HEK293T (cell line): ENCODE data around the gene GINS1.
A peak's percentile ranks its signal among the peaks of the same experiment; 100 is the strongest.
"Not testable (repeated sequence)": the region's sequence is repeated elsewhere in the genome, so short reads cannot be mapped to it uniquely, and the experiment has no call there.

Source experiments
- CTCF ChIA-PET: fragments of 350-600 bp; formaldehyde crosslinking; extraction: SDS; loops from one replicate; lab custom pipeline; 2021; ENCODE audit warnings: antibody characterized with exemption, inconsistent platforms; lab: Yijun Ruan, JAX
- POLR2A ChIA-PET: fragments of 350-600 bp; formaldehyde crosslinking; extraction: SDS; loops from one replicate; lab custom pipeline; 2020; ENCODE audit warnings: antibody characterized with exemption, inconsistent platforms; lab: Yijun Ruan, JAX
- DNase-seq: peaks from one replicate; pipeline ENCODE4 v3.0.0; 2012; ENCODE audit warnings: mixed read lengths; ENCODE audit errors: extremely low spot score
- ARNT ChIP-seq: fragments of 450-650 bp; IDR thresholded peaks from 2 replicates; pipeline ENCODE4 v1.6.1; 2017; ENCODE audit warnings: mild to moderate bottlenecking
- BHLHE40 ChIP-seq: fragments of 450-650 bp; IDR thresholded peaks from 2 replicates; pipeline ENCODE4 v1.6.1; 2016; ENCODE audit warnings: mild to moderate bottlenecking, moderate library complexity, borderline replicate concordance
- CTBP1 ChIP-seq: fragments of 450-650 bp; IDR thresholded peaks from 2 replicates; pipeline ENCODE4 v1.6.1; 2016; ENCODE audit warnings: borderline replicate concordance
- ELF4 ChIP-seq: fragments of 450-650 bp; IDR thresholded peaks from 2 replicates; pipeline ENCODE4 v1.6.1; 2017; ENCODE audit warnings: antibody characterized with exemption
- FOXA1 ChIP-seq: fragments of 450-650 bp; IDR thresholded peaks from 2 replicates; pipeline ENCODE4 v1.6.1; 2016; ENCODE audit warnings: mild to moderate bottlenecking
- FOXK2 ChIP-seq: fragments of 450-650 bp; IDR thresholded peaks from 2 replicates; pipeline ENCODE4 v1.6.1; 2016; ENCODE audit warnings: mild to moderate bottlenecking
- FOXM1 ChIP-seq: fragments of 450-650 bp; IDR thresholded peaks from 2 replicates; pipeline ENCODE4 v1.6.1; 2017; ENCODE audit warnings: mild to moderate bottlenecking, borderline replicate concordance
- HDGF ChIP-seq: fragments of 450-650 bp; IDR thresholded peaks from 2 replicates; pipeline ENCODE4 v1.6.1; 2017; ENCODE audit warnings: antibody characterized with exemption, borderline replicate concordance
- L3MBTL2 ChIP-seq: fragments of 450-650 bp; conservative IDR thresholded peaks from 2 replicates; pipeline ENCODE4 v1.6.1; 2016; ENCODE audit warnings: mild to moderate bottlenecking
- LEF1 ChIP-seq: fragments of 450-650 bp; IDR thresholded peaks from 2 replicates; pipeline ENCODE4 v1.6.1; 2017; ENCODE audit warnings: mild to moderate bottlenecking, borderline replicate concordance
- NFRKB ChIP-seq: fragments of 450-650 bp; IDR thresholded peaks from 2 replicates; pipeline ENCODE4 v1.6.1; 2016; ENCODE audit warnings: mild to moderate bottlenecking, moderate library complexity
- PKNOX1 ChIP-seq: fragments of 450-650 bp; IDR thresholded peaks from 2 replicates; pipeline ENCODE4 v1.6.1; 2016
- SP1 ChIP-seq: fragments of 450-650 bp; IDR thresholded peaks from 2 replicates; pipeline ENCODE4 v1.6.1; 2017
- SUZ12 ChIP-seq: fragments of 450-650 bp; IDR thresholded peaks from 2 replicates; pipeline ENCODE4 v1.6.1; 2016; ENCODE audit warnings: mild to moderate bottlenecking
- TARDBP ChIP-seq: fragments of 450-650 bp; IDR thresholded peaks from 2 replicates; pipeline ENCODE4 v1.6.1; 2016
- ZNF384 ChIP-seq: fragments of 450-650 bp; IDR thresholded peaks from 2 replicates; pipeline ENCODE4 v1.6.1; 2016

The GINS1 gene

GRCh38 chr20:25398376-25399036, 9.0 kb upstream of the GINS1 start:
- TF ChIP-seq NFRKB (no peak), TARDBP (no peak), L3MBTL2 (no peak), FOXK2 (no peak), SP1 (no peak), FOXM1 (no peak), PKNOX1 (no peak), LEF1 (no peak), SUZ12 (no peak), BHLHE40 (no peak), FOXA1 (no peak), ZNF384 (no peak), CTBP1 (no peak)
- no peak for DNase-seq
- CTCF ChIA-PET, result interaction anchor here (0.6 to 3.0 kb wide), 13 partner anchors 9 to 147 kb away, joined by 3 to 23 read pairs (median 4); partner anchors contain the start of gene GINS1
- POLR2A ChIA-PET, result interaction anchor here (0.9 to 3.2 kb wide), 3 partner anchors 9 to 105 kb away, joined by 3 to 26 read pairs (median 5); partner anchors contain the start of gene GINS1

DNA sequence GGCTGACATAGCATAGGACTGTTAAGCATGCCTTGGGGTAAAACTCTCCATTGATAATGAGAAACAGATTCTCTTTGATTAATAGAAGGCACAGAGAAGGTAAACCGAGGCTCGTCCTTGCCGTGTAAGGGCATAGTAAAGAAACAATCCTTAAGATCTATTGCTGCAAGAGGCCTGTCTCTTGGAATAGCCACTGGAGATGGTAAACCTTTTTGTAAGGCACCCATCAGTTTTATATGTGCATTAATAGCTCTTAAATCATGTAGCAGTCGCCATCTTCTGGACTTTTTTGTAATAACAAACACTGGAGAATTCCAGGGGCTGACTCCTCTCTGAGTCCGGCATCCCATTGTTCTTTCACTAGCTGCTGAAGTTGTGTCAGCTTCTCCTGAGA, 8.4 kb upstream of the GINS1 start:
- DNase-seq, result peak; percentile 53
- TF ChIP-seq LEF1 (no peak), SUZ12 (no peak), PKNOX1 (peak; percentile 29; the same call in 1 of the 2 replicates)
- POLR2A ChIA-PET, result interaction anchor here (0.9 to 3.2 kb wide), 3 partner anchors 9 to 106 kb away, joined by 3 to 26 read pairs (median 5); partner anchors contain the start of gene GINS1
- CTCF ChIA-PET, result interaction anchor here (0.6 to 3.0 kb wide), 13 partner anchors 9 to 148 kb away, joined by 3 to 23 read pairs (median 4); partner anchors contain the start of gene GINS1

GRCh38 chr20:25400291-25400732, 7.2 kb upstream of the GINS1 start:
- CTCF ChIA-PET, result interaction anchor here (1.0 to 2.5 kb wide), 2 partner anchors 47 to 64 kb away, joined by 4 to 14 read pairs; no protein-coding TSS in a partner anchor
- DNase-seq, POLR2A ChIA-PET: not testable (repeated sequence)

DNA sequence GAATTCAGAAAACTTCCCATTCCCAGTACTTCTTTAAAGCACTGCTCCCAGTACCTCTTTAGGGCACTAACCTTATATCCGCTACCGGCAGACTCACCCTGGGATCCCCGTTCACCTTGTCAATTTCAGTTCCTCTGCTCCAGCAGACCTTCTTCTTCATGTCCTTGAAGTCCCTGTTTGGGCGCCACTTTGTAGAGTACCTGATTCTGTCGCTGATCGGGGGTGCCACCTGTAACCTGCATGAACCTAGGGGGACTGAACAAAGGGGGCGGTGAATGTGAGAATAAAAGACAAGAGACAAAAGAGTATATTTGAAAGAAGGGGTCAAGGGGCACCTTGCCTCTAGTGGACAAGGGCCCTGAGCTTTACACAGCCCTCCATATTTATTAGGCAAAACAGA, 4.9 kb upstream of the GINS1 start:
- POLR2A ChIA-PET, result no interaction called here
- CTCF ChIA-PET, result interaction anchor here (0.6 kb wide), 1 partner anchor 10 kb away, joined by 5 read pairs; no protein-coding TSS in a partner anchor
- no peak for DNase-seq
- TF ChIP-seq NFRKB (no peak), SP1 (no peak), HDGF (no peak), ELF4 (no peak), BHLHE40 (no peak), ZNF384 (no peak), FOXK2 (no peak)

DNA sequence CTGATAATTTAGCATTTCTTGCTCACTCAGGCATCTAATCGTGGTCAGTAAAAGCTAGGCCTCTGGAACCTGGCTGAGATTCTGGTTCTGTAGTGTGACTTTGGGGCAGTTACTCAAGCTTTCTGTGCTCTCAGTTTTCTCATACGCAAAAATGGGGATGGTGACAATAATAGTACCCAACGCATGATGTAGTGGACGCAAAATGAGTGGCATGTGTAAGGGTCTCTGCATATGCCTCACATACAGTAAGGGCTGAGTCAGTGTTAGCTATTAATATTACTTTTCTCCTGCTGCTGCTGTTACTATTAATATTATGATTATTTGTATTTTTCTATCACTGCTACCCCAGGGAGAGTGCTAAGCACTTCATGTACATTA, 686 bp downstream of the GINS1 start:
- POLR2A ChIA-PET, result interaction anchor here (0.7 to 2.3 kb wide), 16 partner anchors 9 to 415 kb away, joined by 3 to 26 read pairs (median 4); no protein-coding TSS in a partner anchor
- CTCF ChIA-PET, result interaction anchor here (0.6 to 1.2 kb wide), 3 partner anchors 9 to 1347 kb away, joined by 3 to 7 read pairs (median 4); no protein-coding TSS in a partner anchor
- no peak for TF ChIP-seq L3MBTL2
- TF ChIP-seq SUZ12, result no peak
- no peak for TF ChIP-seq ZNF384
- TF ChIP-seq BHLHE40, result no peak
- no peak for TF ChIP-seq FOXA1
- no peak for TF ChIP-seq FOXK2
- no peak for TF ChIP-seq NFRKB
- TF ChIP-seq PKNOX1, result no peak
- TF ChIP-seq FOXM1, result no peak
- TF ChIP-seq LEF1, result no peak
- no peak for TF ChIP-seq SP1
- TF ChIP-seq CTBP1, result no peak
- TF ChIP-seq ELF4, result no peak
- no peak for TF ChIP-seq TARDBP
- no peak for TF ChIP-seq HDGF
- TF ChIP-seq ARNT, result no peak
- DNase-seq, result no peak

- TF ChIP-seq FOXK2 (no peak), ELF4 (no peak), LEF1 (no peak), FOXA1 (no peak), ZNF384 (no peak), NFRKB (no peak), SP1 (no peak), PKNOX1 (no peak), HDGF (no peak), L3MBTL2 (no peak), SUZ12 (no peak), CTBP1 (no peak), TARDBP (no peak), BHLHE40 (no peak), ARNT (no peak), FOXM1 (no peak)
- ChIA-PET CTCF (interaction anchor here (1.1 kb wide), 1 partner anchor 14 kb away, joined by 4 read pairs; no protein-coding TSS in a partner anchor), POLR2A (interaction anchor here (1.0 to 2.3 kb wide), 4 partner anchors 8 to 175 kb away, joined by 4 to 26 read pairs (median 11); no protein-coding TSS in a partner anchor)
- no peak for DNase-seq
Observed at GRCh38 chr20:25408890-25409289, 1.4 kb downstream of the GINS1 start.
